ENCODE measurements around the gene LRRC31.

LRRC31 gene

DNA sequence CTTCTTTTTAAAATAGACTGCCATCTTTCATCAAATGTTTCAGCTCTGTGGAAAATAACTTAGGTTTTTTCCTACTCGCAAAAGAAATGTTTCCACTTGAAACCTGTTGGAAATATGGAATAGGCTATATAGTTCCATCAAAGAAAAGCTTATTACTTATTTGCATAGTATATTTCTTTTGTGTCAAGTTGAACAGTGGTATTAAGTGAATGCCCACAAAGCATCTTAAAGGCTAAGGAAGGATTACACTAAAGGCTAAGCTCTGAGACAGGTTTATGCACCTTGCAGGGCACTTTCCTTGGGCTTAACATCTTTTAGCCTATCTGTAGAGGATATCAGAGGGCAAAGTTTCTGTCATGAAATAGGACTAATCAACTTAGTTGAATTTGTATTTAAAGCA, 41.5 kb upstream of the LRRC31 start, which contains the start of gene SAMD7:
Gene SAMD7, plus strand, starts transcription at position 301 of the 400 bp plus-strand sequence. CDS start 7,927 bp downstream, outside the sequence.
- Histone ChIP-seq H4K20me1 (ENCODE audit: control insufficient read depth, insufficient read depth, low read depth, low read length) (no peaks in the 10 kb centered on the region), H3K9me3 (ENCODE audit: control insufficient read depth, insufficient read depth, low read length) (no peaks in the 10 kb centered on the region), H3K4me1 (ENCODE audit: control insufficient read depth, low read length) (peaks cover 3% of the 10 kb centered on the region; the same call in 1 of the 2 replicates), H3K79me2 (ENCODE audit: control insufficient read depth, low read length) (no peaks in the 10 kb centered on the region), H3K27me3 (ENCODE audit: control insufficient read depth, low read length) (no peaks in the 10 kb centered on the region), H3K36me3 (ENCODE audit: control insufficient read depth, low read length) (no peaks in the 10 kb centered on the region), H3K4me2 (ENCODE audit: low read length) (no peak within 1 kb of the TSS), H3K9me2 (replicated peaks; ENCODE audit: control insufficient read depth, low read length) (no peaks in the 10 kb centered on the region), H3K27ac (ENCODE audit: low read depth, low read length) (no peak within 1 kb of the TSS), H3F3A (ENCODE audit: control insufficient read depth, insufficient read depth) (no peaks in the 10 kb centered on the region), H3K4me3 (ENCODE audit: low read length) (no peak within 1 kb of the TSS)
- TF ChIP-seq CTCF (IDR thresholded peaks at IDR 0.05; ENCODE audit: low read depth, low read length, poor library complexity, severe bottlenecking) (no peak), EZH2phosphoT487 (IDR thresholded peaks at IDR 0.05; ENCODE audit: borderline replicate concordance, low read length) (no peak)

GRCh38 chr3:169907944-169908343, 38.2 kb upstream of the LRRC31 start:
- H3K79me2 ChIP-seq (ENCODE audit: control insufficient read depth, low read length) = no peaks in the 10 kb centered on the region
- no peaks in the 10 kb centered on the region for H3F3A ChIP-seq (ENCODE audit: control insufficient read depth, insufficient read depth)
- H4K20me1 ChIP-seq (ENCODE audit: control insufficient read depth, insufficient read depth, low read depth, low read length) = no peaks in the 10 kb centered on the region

DNA sequence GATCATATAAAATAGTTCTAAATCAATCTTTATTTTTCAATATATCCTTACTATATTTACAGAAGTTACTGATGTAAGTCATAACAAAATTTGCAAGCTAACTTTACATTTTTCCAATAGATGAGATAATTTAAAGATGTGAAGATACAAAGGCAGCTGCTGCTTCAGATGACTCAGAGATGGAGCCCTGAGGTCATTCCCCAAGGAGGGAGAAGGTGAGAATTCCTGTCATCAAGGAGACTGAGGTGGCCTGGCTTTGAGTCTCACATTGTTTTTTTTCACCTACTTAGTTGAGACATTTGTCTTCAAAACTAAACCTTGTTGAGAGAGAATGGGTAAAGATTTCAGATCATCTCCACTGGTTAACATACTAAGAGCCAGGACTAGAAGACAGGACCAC, 37.7 kb upstream of the LRRC31 start:
- Histone ChIP-seq H3K27me3 (ENCODE audit: control insufficient read depth, low read length) (no peaks in the 10 kb centered on the region), H4K20me1 (ENCODE audit: control insufficient read depth, insufficient read depth, low read depth, low read length) (no peaks in the 10 kb centered on the region), H3K4me1 (ENCODE audit: control insufficient read depth, low read length) (no peaks in the 10 kb centered on the region), H3K4me3 (ENCODE audit: low read length) (no peak overlapping the region), H3K27ac (ENCODE audit: low read depth, low read length) (no peak overlapping the region), H3F3A (ENCODE audit: control insufficient read depth, insufficient read depth) (no peaks in the 10 kb centered on the region), H3K9me2 (replicated peaks; ENCODE audit: control insufficient read depth, low read length) (no peaks in the 10 kb centered on the region), H3K9me3 (ENCODE audit: control insufficient read depth, insufficient read depth, low read length) (peaks cover 5% of the 10 kb centered on the region; the same call in 1 of the 2 replicates), H3K79me2 (ENCODE audit: control insufficient read depth, low read length) (no peaks in the 10 kb centered on the region), H3K4me2 (ENCODE audit: low read length) (no peak overlapping the region), H3K36me3 (ENCODE audit: control insufficient read depth, low read length) (no peaks in the 10 kb centered on the region)
- TF ChIP-seq EZH2phosphoT487 (IDR thresholded peaks at IDR 0.05; ENCODE audit: borderline replicate concordance, low read length) = no peak
- TF ChIP-seq CTCF (IDR thresholded peaks at IDR 0.05; ENCODE audit: low read depth, low read length, poor library complexity, severe bottlenecking) = no peak

More at GRCh38 chr3:169907944-169908343, 38.2 kb upstream of the LRRC31 start:
- Histone ChIP-seq H3K9me3 (ENCODE audit: control insufficient read depth, insufficient read depth, low read length) (peaks cover 3% of the 10 kb centered on the region; the same call in 1 of the 2 replicates), H3K4me1 (ENCODE audit: control insufficient read depth, low read length) (no peaks in the 10 kb centered on the region), H3K27ac (ENCODE audit: low read depth, low read length) (no peak overlapping the region), H3K9me2 (replicated peaks; ENCODE audit: control insufficient read depth, low read length) (no peaks in the 10 kb centered on the region), H3K4me2 (ENCODE audit: low read length) (no peak overlapping the region), H3K27me3 (ENCODE audit: control insufficient read depth, low read length) (no peaks in the 10 kb centered on the region), H3K4me3 (ENCODE audit: low read length) (no peak overlapping the region), H3K36me3 (ENCODE audit: control insufficient read depth, low read length) (no peaks in the 10 kb centered on the region)
- TF ChIP-seq EZH2phosphoT487 (IDR thresholded peaks at IDR 0.05; ENCODE audit: borderline replicate concordance, low read length) (no peak), CTCF (IDR thresholded peaks at IDR 0.05; ENCODE audit: low read depth, low read length, poor library complexity, severe bottlenecking) (no peak)

All from DOHH2 (cell line).